ENCODE data around the gene MED15. TPM values are rescaled to one million over a fixed set of nuclear protein-coding genes. Genes with fewer than 3 reads are reported as not detected.
"Not testable (repeated sequence)": the region's sequence is repeated elsewhere in the genome, so short reads cannot be mapped to it uniquely, and the experiment has no call there.

Gene MED15
- total and polyA plus RNA-seq, 2 experiments from 2014 or later: 45.1 to 45.3 TPM

GRCh38 chr22:20495861-20496681 lies 11.3 kb upstream of the MED15 start:
- Histone ChIP-seq H3K27me3 (no peaks in the 10 kb centered on the region), H3K36me3 (no peaks in the 10 kb centered on the region), H3K9me3 (ENCODE audit: low read depth) (no peaks in the 10 kb centered on the region), H3K4me3 (peak overlapping the region; percentile 58), H3K4me1 (ENCODE audit: low read depth) (no peaks in the 10 kb centered on the region), H3K27ac (peak overlapping the region; percentile 91)
- peak; percentile 96 for TF ChIP-seq CTCF (IDR thresholded peaks at IDR 0.05; ENCODE audit: low read depth, low read length)
- DNase-seq (ENCODE audit: low read depth in 1 of 2, low spot score in 1 of 2): peak; percentile 95

GRCh38 chr22:20497426-20497825 lies 10.0 kb upstream of the MED15 start:
- no peak overlapping the region for H3K27ac ChIP-seq
- H3K4me3 ChIP-seq: no peak overlapping the region
- no peaks in the 10 kb centered on the region for H3K36me3 ChIP-seq
- H3K27me3 ChIP-seq: no peaks in the 10 kb centered on the region
- no peaks in the 10 kb centered on the region for H3K4me1 ChIP-seq (ENCODE audit: low read depth)
- TF ChIP-seq CTCF (IDR thresholded peaks at IDR 0.05; ENCODE audit: low read depth, low read length): no peak
- DNase-seq (ENCODE audit: low read depth in 1 of 2, low spot score in 1 of 2): no peak
- H3K9me3 ChIP-seq (ENCODE audit: low read depth): no peaks in the 10 kb centered on the region

- no peak for TF ChIP-seq CTCF (IDR thresholded peaks at IDR 0.05; ENCODE audit: low read depth, low read length)
- Histone ChIP-seq H3K27ac (no peak overlapping the region), H3K9me3 (ENCODE audit: low read depth) (no peaks in the 10 kb centered on the region), H3K4me1 (ENCODE audit: low read depth) (no peaks in the 10 kb centered on the region), H3K36me3 (no peaks in the 10 kb centered on the region), H3K4me3 (no peak overlapping the region), H3K27me3 (no peaks in the 10 kb centered on the region)
- DNase-seq (ENCODE audit: low read depth in 1 of 2, low spot score in 1 of 2): no peak
These were observed 8.5 kb upstream of the MED15 start for GRCh38 chr22:20498913-20499312.

GRCh38 chr22:20499769-20500168 lies 7.6 kb upstream of the MED15 start:
- no peak for DNase-seq (ENCODE audit: low read depth in 1 of 2, low spot score in 1 of 2)
- no peaks in the 10 kb centered on the region for H3K4me1 ChIP-seq (ENCODE audit: low read depth)
- TF ChIP-seq CTCF (IDR thresholded peaks at IDR 0.05; ENCODE audit: low read depth, low read length): no peak
- H3K27ac ChIP-seq: no peak overlapping the region
- no peaks in the 10 kb centered on the region for H3K27me3 ChIP-seq
- H3K36me3 ChIP-seq: no peaks in the 10 kb centered on the region
- H3K9me3 ChIP-seq (ENCODE audit: low read depth): no peaks in the 10 kb centered on the region
- H3K4me3 ChIP-seq: no peak overlapping the region

- H3K27me3 ChIP-seq: no peaks in the 10 kb centered on the region
- H3K36me3 ChIP-seq: no peaks in the 10 kb centered on the region
- no peak overlapping the region for H3K4me3 ChIP-seq
- DNase-seq (ENCODE audit: low read depth in 1 of 2, low spot score in 1 of 2): no peak
- H3K4me1 ChIP-seq (ENCODE audit: low read depth): peaks cover 3% of the 10 kb centered on the region
- no peaks in the 10 kb centered on the region for H3K9me3 ChIP-seq (ENCODE audit: low read depth)
- no peak for TF ChIP-seq CTCF (IDR thresholded peaks at IDR 0.05; ENCODE audit: low read depth, low read length)
- H3K27ac ChIP-seq: no peak overlapping the region
These were observed 3.6 kb upstream of the MED15 start for GRCh38 chr22:20503816-20504215.

- H3K27me3 ChIP-seq; H3K27ac ChIP-seq; H3K9me3 ChIP-seq (ENCODE audit: low read depth); H3K4me1 ChIP-seq (ENCODE audit: low read depth); H3K4me3 ChIP-seq; H3K36me3 ChIP-seq: not testable (repeated sequence)
- DNase-seq (ENCODE audit: low read depth in 1 of 2, low spot score in 1 of 2): peak in 1 of 2 donors; percentile 66
These were observed 3.0 kb upstream of the MED15 start for GRCh38 chr22:20504293-20504922.

All from cardiac muscle cell (in vitro differentiated cells and primary cell).